Neural cell (in vitro differentiated cells): ENCODE data around the gene CXCL10.

Experiments
- EZH2 ChIP-seq: fragments of 200-600, 300-800 bp; shearing (Covaris generic), sonication (generic); IDR thresholded peaks from 2 replicates; pipeline ENCODE4 v1.6.1; 2014; ENCODE audit warnings: antibody characterized with exemption, low read length, borderline replicate concordance, mild to moderate bottlenecking; ENCODE audit not compliant: insufficient read depth, poor library complexity, severe bottlenecking
- POLR2AphosphoS5 ChIP-seq: IDR thresholded peaks from 2 replicates; pipeline ENCODE4 v1.6.1; 2012

DNA sequence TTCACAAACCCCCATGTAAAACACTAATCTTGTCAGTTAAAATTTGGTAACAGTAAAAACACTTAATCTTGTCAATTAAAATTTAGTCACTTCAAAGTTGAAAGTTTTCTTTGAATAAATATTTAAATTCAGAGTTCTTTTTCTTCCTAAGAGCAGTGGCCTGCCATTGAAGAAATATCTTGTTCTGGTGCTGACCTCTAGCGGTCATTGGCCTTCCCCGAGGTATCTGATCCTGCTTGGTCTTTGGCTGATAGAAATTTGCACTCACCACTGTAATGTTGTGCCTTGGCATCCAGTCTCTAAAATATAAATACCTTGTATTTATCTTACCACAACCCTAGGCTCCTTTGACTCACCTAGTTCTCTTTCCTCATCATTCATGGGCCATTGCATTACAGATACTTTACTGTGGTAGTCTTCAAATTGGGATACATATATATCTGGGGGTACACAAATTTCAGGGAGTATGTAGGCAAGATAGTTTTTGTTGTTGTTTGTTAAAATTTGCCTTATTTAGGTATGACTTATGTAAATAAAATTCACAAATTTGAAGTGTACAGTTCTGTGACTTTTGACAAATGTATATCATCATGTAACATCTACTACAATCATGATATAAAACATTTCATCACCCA lies 44.5 kb upstream of the CXCL10 start:
- TF ChIP-seq POLR2AphosphoS5 (no peak), EZH2 (no peak)
